Mesodermal cell (in vitro differentiated cells): ENCODE results near the gene DACH1.

Experiments
- H3K27ac ChIP-seq: 2 replicates; pipeline ENCODE4 v1.7.0; 2013; ENCODE audit warnings: mild to moderate bottlenecking, low read depth, low read length, moderate library complexity; ENCODE audit not compliant: severe bottlenecking
- H3K36me3 ChIP-seq: 2 replicates; pipeline ENCODE4 v1.7.1; 2013; ENCODE audit warnings: mild to moderate bottlenecking, low read length, moderate library complexity; ENCODE audit not compliant: control insufficient read depth, insufficient read depth
- H3K4me1 ChIP-seq: one replicate; pipeline ENCODE4 v1.7.1; 2013; ENCODE audit warnings: mild to moderate bottlenecking, low read length; ENCODE audit not compliant: insufficient read depth, control insufficient read depth, poor library complexity, severe bottlenecking
- H3K4me3 ChIP-seq: 2 replicates; pipeline ENCODE4 v1.7.0; 2013; ENCODE audit warnings: low read length, control low read depth, mild to moderate bottlenecking; ENCODE audit not compliant: insufficient read depth, poor library complexity, severe bottlenecking; ENCODE audit errors: extremely low read depth
- H3K9me3 ChIP-seq: 2 replicates; pipeline ENCODE4 v1.7.1; 2013; ENCODE audit warnings: mild to moderate bottlenecking, low read length, moderate library complexity; ENCODE audit not compliant: control insufficient read depth
- WGBS, 2 experiments: methylation state at CpG; one replicate each; pipeline ENCODE4 v1.1.5; 2013; ENCODE audit warnings: missing lambda C conversion rate in 2 of 2; ENCODE audit not compliant: insufficient coverage in 2 of 2; 5-methylcytosine and 5-hydroxymethylcytosine counted together

Gene DACH1

DNA sequence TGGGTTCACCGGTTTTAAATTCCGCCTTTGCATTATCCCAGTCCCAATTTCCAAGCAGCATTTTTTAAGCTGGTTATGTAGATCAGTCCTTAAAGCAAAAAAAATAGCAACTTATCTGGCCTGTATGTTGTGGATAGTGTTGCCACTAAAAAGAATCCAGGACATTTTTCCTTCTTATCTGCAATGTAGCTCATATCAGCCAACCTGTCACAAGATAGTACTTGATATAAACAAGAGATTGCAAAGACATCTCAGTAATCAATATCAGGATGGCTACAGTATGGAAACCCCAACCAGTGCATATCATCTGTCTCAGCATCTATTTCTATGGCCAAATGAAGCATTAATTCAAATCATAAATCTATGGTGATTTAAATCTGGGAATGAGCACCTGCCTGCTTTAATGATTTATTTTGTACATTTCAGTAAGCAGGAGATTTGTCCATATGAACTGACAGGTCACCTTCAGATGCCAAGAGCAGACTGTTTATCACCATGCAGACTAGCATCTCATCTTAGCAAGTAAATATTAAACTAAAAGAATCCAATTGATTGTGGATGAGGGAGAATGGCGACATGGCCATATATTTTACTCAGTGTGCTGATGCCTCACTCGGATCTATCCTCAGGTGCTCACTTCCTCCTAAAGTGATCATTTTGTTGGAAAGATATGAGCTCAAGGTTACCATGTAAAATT, 240.4 kb downstream of the DACH1 start:
- 90% methylated on average over 2 of the region's 4 CpGs; no CpG with 5 or more reads in 1 of the 2 experiments for WGBS, 2 experiments
- Histone ChIP-seq H3K9me3 (no peaks in the 10 kb centered on the region), H3K4me1 (peaks cover 22% of the 10 kb centered on the region)

GRCh38 chr13:71625694-71626093, 241.3 kb downstream of the DACH1 start:
- Histone ChIP-seq H3K4me1 (peaks cover 24% of the 10 kb centered on the region), H3K4me3 (no peak overlapping the region), H3K27ac (peak overlapping the region; percentile 59), H3K36me3 (no peaks in the 10 kb centered on the region), H3K9me3 (no peaks in the 10 kb centered on the region)

More for the DNA sequence above, 240.4 kb downstream of the DACH1 start:
- Histone ChIP-seq H3K27ac (no peak overlapping the region), H3K4me3 (no peak overlapping the region), H3K36me3 (no peaks in the 10 kb centered on the region)

- Histone ChIP-seq H3K27ac (peak overlapping the region; percentile 59), H3K4me3 (no peak overlapping the region), H3K4me1 (peaks cover 24% of the 10 kb centered on the region), H3K9me3 (no peaks in the 10 kb centered on the region), H3K36me3 (no peaks in the 10 kb centered on the region)
- WGBS, 2 experiments: 89 to 91% methylated on average over 2 to 3 of the region's 5 CpGs
Observed at GRCh38 chr13:71624653-71625600, 242.1 kb downstream of the DACH1 start.

DNA sequence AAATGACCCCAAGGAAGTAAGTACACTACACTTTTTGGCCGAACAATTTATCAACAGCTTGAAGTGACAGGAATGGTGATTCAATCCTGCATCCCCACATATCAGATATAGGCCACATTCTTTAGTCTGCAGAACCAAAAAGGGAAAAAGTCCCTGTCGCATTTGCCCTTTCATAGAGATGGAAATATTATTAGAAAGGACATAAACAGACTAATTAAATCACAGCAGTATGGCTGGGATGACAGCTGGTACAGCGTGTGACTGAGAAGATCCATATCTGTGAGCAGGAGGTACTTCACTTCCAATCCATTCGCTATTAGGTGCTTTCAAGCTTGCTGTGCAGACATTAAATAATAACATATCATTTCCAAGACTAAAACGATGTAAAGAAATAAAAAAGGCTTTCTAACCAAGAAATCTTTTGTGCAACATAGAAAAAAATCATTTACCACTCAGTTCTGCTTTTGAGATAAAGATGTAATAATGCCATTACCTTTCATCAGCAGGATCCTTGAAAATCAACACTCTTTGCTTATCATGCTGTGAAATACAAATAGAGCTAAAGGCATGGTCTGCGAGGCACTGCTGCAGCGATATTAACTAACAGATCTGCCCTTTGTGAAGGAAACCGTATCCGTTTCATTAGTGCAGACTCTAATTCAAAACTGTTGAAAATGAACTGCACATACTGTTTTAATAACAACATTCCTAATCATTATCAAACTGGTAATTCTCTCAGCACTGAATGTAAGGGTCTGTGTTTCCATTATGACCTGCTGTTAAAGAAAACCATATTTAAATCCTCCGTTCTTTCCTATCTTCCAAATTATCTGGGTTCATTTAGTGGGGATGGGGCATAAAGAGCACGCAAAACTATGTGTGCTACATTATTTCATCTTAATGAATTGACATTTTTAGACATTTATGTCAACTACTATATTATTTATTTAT, 245.6 kb downstream of the DACH1 start:
- peaks cover 18% of the 10 kb centered on the region for H3K4me1 ChIP-seq
- no peak overlapping the region for H3K4me3 ChIP-seq
- WGBS, 2 experiments: 58 to 70% methylated on average over 4 to 5 of the region's 11 CpGs
- no peaks in the 10 kb centered on the region for H3K36me3 ChIP-seq
- H3K27ac ChIP-seq: peak overlapping the region; percentile 11
- no peaks in the 10 kb centered on the region for H3K9me3 ChIP-seq

DNA sequence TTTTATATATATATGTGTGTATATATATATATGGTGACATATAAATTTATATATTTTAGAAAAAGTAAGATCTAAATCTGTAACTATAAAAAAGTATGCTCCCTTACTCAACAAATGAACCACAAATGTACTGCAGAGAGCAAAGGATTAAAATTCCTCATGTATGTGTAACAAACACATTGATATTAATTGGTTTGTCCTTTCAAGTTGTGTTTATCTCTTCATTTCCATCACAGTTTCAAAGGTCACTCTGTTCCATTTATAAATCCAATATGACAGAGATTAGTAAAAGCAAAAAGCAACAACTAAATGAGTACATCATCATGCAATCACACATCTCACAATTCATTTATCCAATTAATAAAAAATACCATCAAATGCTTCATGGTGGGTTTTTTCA, 247.9 kb downstream of the DACH1 start:
- H3K4me1 ChIP-seq: peaks cover 3% of the 10 kb centered on the region
- H3K27ac ChIP-seq: no peak overlapping the region
- no peaks in the 10 kb centered on the region for H3K9me3 ChIP-seq

DNA sequence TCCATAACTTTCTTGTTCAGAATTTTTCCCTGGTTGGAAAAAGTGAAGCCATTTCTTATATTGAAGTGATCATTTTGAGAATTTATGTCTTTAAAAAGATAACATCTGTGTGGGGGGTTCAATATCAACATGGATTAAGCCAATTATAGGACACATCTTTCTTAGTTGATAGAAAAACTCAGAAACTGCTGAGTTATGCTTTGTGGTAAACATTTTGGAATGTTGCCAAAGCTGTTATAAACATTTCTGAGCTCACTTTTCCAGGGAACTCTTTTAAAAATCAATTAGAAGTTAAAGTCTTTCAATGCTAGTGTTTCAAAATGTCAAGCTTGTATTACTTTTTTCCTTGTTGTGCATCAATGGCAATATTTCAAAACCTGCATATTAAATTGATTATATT, 248.8 kb downstream of the DACH1 start:
- no peaks in the 10 kb centered on the region for H3K9me3 ChIP-seq
- no peak overlapping the region for H3K27ac ChIP-seq
- peaks cover 3% of the 10 kb centered on the region for H3K4me1 ChIP-seq
- H3K4me3 ChIP-seq: no peak overlapping the region
- H3K36me3 ChIP-seq: no peaks in the 10 kb centered on the region

More for the DNA sequence above, 247.9 kb downstream of the DACH1 start:
- no peaks in the 10 kb centered on the region for H3K36me3 ChIP-seq
- no peak overlapping the region for H3K4me3 ChIP-seq

DNA sequence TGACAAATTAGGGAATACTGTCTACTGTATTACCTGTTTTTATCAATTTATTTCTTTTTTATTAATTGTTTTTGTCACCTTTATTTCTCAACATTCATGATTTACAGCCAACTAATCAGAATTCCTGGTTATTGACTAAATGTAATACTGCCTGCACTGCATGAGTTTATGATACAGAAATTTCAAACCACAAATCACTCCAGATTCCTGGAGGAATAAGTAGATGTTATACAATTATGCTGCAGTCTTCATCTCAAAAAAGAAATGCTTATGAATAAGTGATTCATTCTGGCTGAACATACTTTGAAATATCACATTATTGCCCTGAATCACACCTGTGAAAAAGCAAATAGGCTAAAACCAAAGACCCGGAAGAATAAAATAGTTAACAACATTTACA, 249.7 kb downstream of the DACH1 start:
- Histone ChIP-seq H3K4me1 (peaks cover 3% of the 10 kb centered on the region), H3K4me3 (no peak overlapping the region), H3K36me3 (no peaks in the 10 kb centered on the region), H3K9me3 (no peaks in the 10 kb centered on the region), H3K27ac (no peak overlapping the region)
- no CpG with 5 or more reads among the region's 1 CpG for WGBS, 2 experiments

DNA sequence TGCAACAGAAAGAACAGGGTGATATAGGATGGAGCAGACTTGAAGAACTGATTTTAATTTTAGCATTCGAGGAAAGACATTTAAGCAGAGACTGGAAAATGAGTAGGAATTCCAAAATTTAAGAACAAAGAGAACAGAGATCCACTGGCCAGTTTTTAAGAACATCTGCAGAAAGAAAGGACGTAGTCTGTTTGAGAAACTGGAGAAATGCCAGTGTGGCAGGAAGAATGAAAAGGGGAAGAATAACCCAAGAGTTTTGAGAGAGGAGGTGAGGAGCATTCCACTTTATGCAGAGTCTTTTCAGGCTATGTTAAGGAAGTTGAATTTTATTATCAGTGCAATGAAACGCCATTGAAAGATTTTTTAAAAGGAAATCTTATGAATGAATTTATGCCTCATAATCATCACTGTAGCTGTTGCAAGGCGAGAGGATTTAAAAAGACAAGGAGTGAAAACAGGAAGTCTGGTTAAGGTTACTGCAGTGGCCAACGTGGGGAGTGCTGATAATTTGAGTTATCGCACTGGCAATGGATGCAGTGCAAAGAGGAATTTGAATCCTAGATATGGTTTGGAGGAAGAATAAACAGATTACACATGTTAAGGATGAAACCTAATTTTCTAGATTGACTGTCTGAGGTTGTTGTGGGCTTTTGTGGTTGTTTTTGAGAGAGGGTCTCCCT, 253.8 kb downstream of the DACH1 start:
- H3K27ac ChIP-seq: no peak overlapping the region
- H3K36me3 ChIP-seq: no peaks in the 10 kb centered on the region
- 89 to 90% methylated on average over 5 of the region's 6 CpGs for WGBS, 2 experiments
- no peak overlapping the region for H3K4me3 ChIP-seq
- H3K4me1 ChIP-seq: no peaks in the 10 kb centered on the region
- H3K9me3 ChIP-seq: no peaks in the 10 kb centered on the region

DNA sequence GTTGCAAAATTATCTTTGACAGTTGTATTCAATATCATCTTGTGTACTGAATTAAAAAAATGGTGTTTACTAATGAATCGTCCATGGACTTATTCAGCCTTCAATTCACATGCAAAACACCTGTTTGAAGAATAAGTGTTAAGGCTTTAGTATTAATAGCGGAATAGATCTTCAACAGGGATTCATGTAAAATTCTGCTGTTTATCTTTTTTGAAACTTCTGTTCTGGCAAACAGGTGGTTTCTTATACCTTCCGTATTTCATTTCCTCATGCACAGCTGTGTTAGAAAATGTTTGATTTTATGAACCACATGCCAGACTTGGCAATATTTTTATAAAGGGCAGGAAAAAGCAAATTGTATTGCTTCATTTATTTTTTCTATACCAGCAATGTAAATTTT, 255.7 kb downstream of the DACH1 start:
- no CpG with 5 or more reads among the region's 3 CpGs for WGBS, 2 experiments
- Histone ChIP-seq H3K4me1 (no peaks in the 10 kb centered on the region), H3K4me3 (no peak overlapping the region), H3K36me3 (no peaks in the 10 kb centered on the region), H3K27ac (no peak overlapping the region), H3K9me3 (no peaks in the 10 kb centered on the region)

GRCh38 chr13:71610876-71611275, 256.1 kb downstream of the DACH1 start:
- H3K27ac ChIP-seq: no peak overlapping the region
- 85 to 95% methylated on average over 4 of the region's 5 CpGs for WGBS, 2 experiments
- no peaks in the 10 kb centered on the region for H3K36me3 ChIP-seq
- no peaks in the 10 kb centered on the region for H3K9me3 ChIP-seq
- no peaks in the 10 kb centered on the region for H3K4me1 ChIP-seq
- no peak overlapping the region for H3K4me3 ChIP-seq
